Heart right ventricle (tissue), 16 donors: ENCODE results near the gene PICALM. TPM values are rescaled to one million over a fixed set of nuclear protein-coding genes. Genes with fewer than 3 reads are reported as not detected.

ENCODE experiments used
- ATAC-seq, 8 donors: fragments of 200-7000 bp; cut with Tn5 transposase; one replicate each; pipeline ENCODE4 v1.9.1; 2020; ENCODE audit warnings: mild to moderate bottlenecking in 8 of 8, moderate library complexity in 8 of 8, moderate number of reproducible peaks in 1 of 8
- DNase-seq, 2 donors: peaks; one replicate each; pipeline ENCODE4 v3.0.0-alpha.2; 2020
- H3K27ac ChIP-seq, 10 donors: fragments of 200-600 bp; sonication (generic) in 2 of 10; one replicate each; pipeline versions ENCODE4 v1.5.0 to v1.8.0; 2020 to 2022; ENCODE audit warnings: mild to moderate bottlenecking in 3 of 10
- H3K27me3 ChIP-seq, 7 donors: fragments of 200-600 bp; one replicate each; pipeline ENCODE4 v1.8.0; 2021 to 2022; ENCODE audit warnings: mild to moderate bottlenecking in 2 of 7
- H3K36me3 ChIP-seq, 9 donors: fragments of 200-600 bp; sonication (generic) in 1 of 9; one replicate each; pipeline versions ENCODE4 v1.5.0 to v1.8.0; 2020 to 2022; ENCODE audit warnings: mild to moderate bottlenecking in 2 of 9
- H3K4me1 ChIP-seq, 9 donors: fragments of 200-600 bp; sonication (generic) in 1 of 9; one replicate each; pipeline versions ENCODE4 v1.5.0 to v1.8.0; 2020 to 2022; ENCODE audit warnings: mild to moderate bottlenecking in 4 of 9
- H3K4me3 ChIP-seq, 10 donors: fragments of 200-600 bp; sonication (generic) in 2 of 10; one replicate each; pipeline versions ENCODE4 v1.5.0 to v1.8.0; 2020 to 2022; ENCODE audit warnings: mild to moderate bottlenecking in 7 of 10, moderate library complexity in 2 of 10
- H3K9me3 ChIP-seq, 11 donors: fragments of 200-600 bp in 10 of 11; sonication (generic) in 2 of 11; one replicate each; pipeline versions ENCODE4 v1.5.0 to v1.8.0; 2013 to 2022; ENCODE audit warnings: mild to moderate bottlenecking in 2 of 11, control low read depth in 1 of 11, moderate library complexity in 1 of 11
- WGBS, 2 donors: extraction: QIAGEN DNeasy Blood & Tissue Kit; methylation state at CpG; one replicate each; pipeline ENCODE4 v1.1.7; 2013; ENCODE audit warnings: inconsistent platforms in 1 of 2; 5-methylcytosine and 5-hydroxymethylcytosine counted together
- intact Hi-C, 10 donors: fragments of 100-400 bp; cut with DNase I; formaldehyde crosslinking; loops; one replicate each; pipeline versions ENCODE4 v1.11.1 to v1.14.2; 2022
- polyA plus RNA-seq, 2 donors: library from polyadenylated mRNA; stranded (reverse); fragments of 200-250 nt; gene quantifications; one replicate each; pipeline ENCODE4 v1.2.3, GENCODE V29; 2013
- total RNA-seq, 10 donors: library from RNA; stranded (reverse); fragmentation: NEBNext Ultra II Directional in 3 of 10; extraction: Animal tissue kit (Norgen Biotek cat#: 25700) in 3 of 10; gene quantifications; one replicate each; pipeline versions ENCODE4 v1.2.1 to v1.2.4, GENCODE V29; 2021 to 2023
- TF ChIP-seq, protein P1 (sequence below), 9 donors: fragments of 200-600 bp; sonication (generic) in 2 of 9; IDR thresholded peaks; one replicate each; pipeline versions ENCODE4 v1.5.0 to v1.8.0; 2021 to 2022; ENCODE audit warnings: antibody characterized with exemption in 9 of 9, mild to moderate bottlenecking in 5 of 9, moderate library complexity in 1 of 9
- donor health status: Arrhythmogenic right ventricular cardiomyopathy.
- donor health status: ischemic (EF 13 %, LVEDD 7.1; RV severe dilation, severe dysfunction).
- donor health status: healthy with polysubstance abuse.
- donor health status: DM: no; HTN: yes; CAD: no.
- donor health status: DM: no; HTN: no; CAD: no.
- donor health status: ischemic (EF 25% LVEDD 6.9; RV normal size, moderate dysfunction).
- donor health status: ischemic (EF 25% LVEDD 5.7; RV mildly dilated, moderate dysfunction).
- donor health status: healthy.
- donor health status: DM: yes; HTN: yes; CAD: no.
- donor health status: Ischemic cardiomyopathy.
- donor health status: ischemic (EF 35%, LVEDD 5.7; RV mildly dilated, moderate dysfunction).
- donor health status: nonischemic (EF 11% LVEDD 7.7; RV severe dilation, severe dysfunction).
- donor health status: DM: yes; HTN: yes; CAD: no.
- donor health status: PGD.
- donor health status: ischemic (EF 29% LVEDD 5.4; RV normal size, mild dysfunction).
- donor health status: nonischemic (EF 23%, LVEDD 6.1; RV moderate dilation, normal function).

Gene PICALM
- total and polyA plus RNA-seq, 12 donors: 40.7 to 206 (median 161) TPM

DNA sequence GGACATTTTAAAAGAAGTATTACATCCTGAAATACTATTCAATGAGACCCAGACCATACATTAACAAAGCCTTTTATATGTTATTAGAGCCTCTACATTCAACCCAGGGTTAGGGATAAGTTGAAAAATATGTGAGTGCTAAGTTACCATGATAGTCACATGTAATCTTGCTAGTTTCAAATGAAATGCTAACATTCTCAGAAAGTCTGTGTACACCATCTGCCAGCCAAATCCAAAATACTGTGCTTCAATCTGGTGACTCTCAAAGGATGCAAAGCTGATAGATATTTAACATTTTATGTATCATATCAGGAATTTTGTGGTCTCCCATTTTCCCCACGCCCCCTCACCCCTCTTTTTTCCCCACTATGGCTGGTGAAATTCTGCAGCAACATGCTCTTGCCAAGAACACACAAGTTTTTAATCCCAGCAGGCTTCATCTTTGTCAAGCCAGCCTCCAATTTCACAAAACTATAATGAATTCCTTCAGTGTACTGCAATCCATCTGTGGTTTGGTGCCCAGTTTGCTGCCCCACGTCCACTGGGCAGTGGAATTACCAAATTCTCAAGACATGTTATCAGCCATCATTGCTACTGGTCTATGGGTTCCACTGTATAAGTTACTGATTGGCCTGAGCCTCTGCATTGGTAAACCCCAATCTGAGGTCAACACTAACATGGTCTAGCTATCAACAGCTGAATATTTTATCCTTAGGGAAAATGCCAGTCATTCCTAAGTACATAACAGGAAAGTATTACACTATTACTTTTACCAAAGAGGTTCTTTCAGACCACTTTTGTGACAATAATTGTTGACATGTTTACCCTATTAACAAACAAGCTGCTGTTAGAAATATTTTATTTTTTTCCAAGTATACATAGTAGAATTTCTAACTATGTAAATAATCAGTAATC lies 1.5 kb upstream of the PICALM start:
- 67 to 77% methylated on average over 2 of the region's 2 CpGs for whole genome bisulfite sequencing, 2 donors
- H3K27me3 ChIP-seq: no peaks in the 10 kb centered on the region
- H3K9me3 ChIP-seq: no peaks in the 10 kb centered on the region
- H3K36me3 ChIP-seq: no peaks in the 10 kb centered on the region
- no peak for DNase-seq
- no peak for ATAC-seq
- H3K27ac ChIP-seq: peak overlapping the region; percentile 60 to 99 (median 98)
- H3K4me1 ChIP-seq: peaks cover 2 to 30% (median 20%) of the 10 kb centered on the region in 9 donors
- peak overlapping the region in 2 of 10 donors; percentile 92 to 95 for H3K4me3 ChIP-seq
- intact Hi-C loops: no loop called here
- TF ChIP-seq, protein P1, sequence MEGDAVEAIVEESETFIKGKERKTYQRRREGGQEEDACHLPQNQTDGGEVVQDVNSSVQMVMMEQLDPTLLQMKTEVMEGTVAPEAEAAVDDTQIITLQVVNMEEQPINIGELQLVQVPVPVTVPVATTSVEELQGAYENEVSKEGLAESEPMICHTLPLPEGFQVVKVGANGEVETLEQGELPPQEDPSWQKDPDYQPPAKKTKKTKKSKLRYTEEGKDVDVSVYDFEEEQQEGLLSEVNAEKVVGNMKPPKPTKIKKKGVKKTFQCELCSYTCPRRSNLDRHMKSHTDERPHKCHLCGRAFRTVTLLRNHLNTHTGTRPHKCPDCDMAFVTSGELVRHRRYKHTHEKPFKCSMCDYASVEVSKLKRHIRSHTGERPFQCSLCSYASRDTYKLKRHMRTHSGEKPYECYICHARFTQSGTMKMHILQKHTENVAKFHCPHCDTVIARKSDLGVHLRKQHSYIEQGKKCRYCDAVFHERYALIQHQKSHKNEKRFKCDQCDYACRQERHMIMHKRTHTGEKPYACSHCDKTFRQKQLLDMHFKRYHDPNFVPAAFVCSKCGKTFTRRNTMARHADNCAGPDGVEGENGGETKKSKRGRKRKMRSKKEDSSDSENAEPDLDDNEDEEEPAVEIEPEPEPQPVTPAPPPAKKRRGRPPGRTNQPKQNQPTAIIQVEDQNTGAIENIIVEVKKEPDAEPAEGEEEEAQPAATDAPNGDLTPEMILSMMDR (IDR thresholded peaks at IDR 0.05): no peak

DNA sequence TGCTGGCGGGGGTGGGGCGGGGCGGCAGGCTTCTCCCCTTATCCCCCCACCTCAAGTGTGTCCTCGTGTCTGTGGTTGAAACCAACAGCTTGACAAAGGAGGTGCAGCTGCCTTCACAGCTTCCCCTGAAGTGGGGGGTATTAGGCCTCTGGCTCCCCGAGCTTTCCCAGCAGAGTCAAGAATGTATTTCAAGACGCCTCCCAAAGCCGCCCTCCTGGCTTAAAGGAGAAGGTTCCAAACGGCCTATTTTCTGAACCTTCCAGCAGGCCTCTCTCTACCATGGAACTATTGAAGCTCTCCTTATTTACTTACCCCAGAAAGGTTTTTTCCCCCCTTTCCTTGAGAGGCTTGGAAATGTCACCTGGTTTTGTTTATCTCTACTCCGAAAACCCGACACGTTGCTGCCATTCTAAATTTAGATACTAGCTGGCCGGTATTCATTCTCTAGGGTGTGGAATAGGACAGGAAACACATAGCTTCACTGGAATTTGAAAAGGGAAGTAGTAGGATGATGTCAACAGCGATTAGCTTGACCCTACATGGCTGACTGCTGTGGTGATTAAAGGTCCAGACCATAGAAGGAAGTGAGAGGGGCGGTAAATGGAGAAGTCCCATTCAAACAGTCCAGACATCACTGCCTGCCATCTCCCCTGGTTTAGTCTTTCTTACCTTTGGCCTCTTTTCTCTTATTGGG lies 671 bp upstream of the PICALM start:
- WGBS, 2 donors: 2 to 3% methylated on average over 11 to 14 of the region's 14 CpGs
- intact Hi-C loops: loop anchor here in 6 of 10 donors (1.0 to 10.0 kb wide), 8 partner anchors 29 to 215 kb away; partner anchors contain the start of gene CCDC83 (in 1 of the 6)
- no peaks in the 10 kb centered on the region for H3K9me3 ChIP-seq
- H3K36me3 ChIP-seq: no peaks in the 10 kb centered on the region
- peak in 1 of 2 donors; percentile 76 for DNase-seq
- TF ChIP-seq, protein P1 (IDR thresholded peaks at IDR 0.05): no peak
- peak overlapping the region in 9 of 10 donors; percentile 29 to 95 (median 87) for H3K4me3 ChIP-seq
- H3K4me1 ChIP-seq: peaks cover 2 to 39% (median 28%) of the 10 kb centered on the region in 9 donors
- no peaks in the 10 kb centered on the region for H3K27me3 ChIP-seq
- peak overlapping the region; percentile 96 to 99 (median 98) for H3K27ac ChIP-seq
- peak; percentile 71 to 81 (median 76) for ATAC-seq

DNA sequence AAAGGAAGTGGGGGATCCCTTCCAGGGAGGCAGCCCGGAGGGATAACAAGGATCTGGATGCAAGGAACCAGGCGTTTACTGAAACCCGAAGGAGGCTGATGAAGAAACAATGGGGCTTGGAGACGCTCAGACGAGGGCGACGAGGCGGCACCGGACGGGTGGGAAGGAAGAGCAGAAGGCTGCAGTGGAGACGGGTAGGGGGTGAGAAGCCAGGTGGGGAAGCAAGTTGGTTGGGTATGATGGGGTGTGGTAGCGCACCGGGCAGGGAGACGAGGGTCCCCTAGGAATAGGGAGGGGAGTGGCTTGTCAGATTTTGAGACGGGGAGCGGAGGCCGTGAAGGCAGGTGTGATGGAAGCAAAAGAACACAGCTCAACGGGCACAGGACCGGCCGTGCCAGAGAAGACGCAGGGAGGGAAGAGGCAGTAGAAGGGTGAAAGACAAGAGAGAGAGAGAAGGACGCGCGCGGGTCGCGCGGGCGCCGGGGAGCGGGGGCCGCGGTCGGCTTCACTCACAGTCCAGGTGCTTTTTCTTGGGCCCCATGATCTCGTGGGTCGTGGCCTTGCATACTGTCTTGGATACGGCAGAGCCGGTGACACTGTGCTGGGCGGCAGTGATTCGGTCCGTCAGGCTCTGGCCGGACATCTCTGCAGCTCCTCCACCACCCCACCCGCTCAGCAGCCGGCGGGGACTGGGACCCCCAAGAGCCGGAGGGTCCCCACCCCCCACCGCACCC lies 579 bp downstream of the PICALM start:
- peaks cover 2 to 51% (median 41%) of the 10 kb centered on the region in 9 donors for H3K4me1 ChIP-seq
- TF ChIP-seq, protein P1 (IDR thresholded peaks at IDR 0.05): no peak
- peak overlapping the region; percentile 77 to 99 (median 92) for H3K4me3 ChIP-seq
- no peaks in the 10 kb centered on the region for H3K9me3 ChIP-seq
- no peaks in the 10 kb centered on the region for H3K36me3 ChIP-seq
- no peaks in the 10 kb centered on the region for H3K27me3 ChIP-seq
- intact Hi-C loops: loop anchor here in 6 of 10 donors (2.0 to 10.0 kb wide), 6 partner anchors 28 to 214 kb away; partner anchors contain the start of gene CCDC83 (in 1 of the 6)
- DNase-seq: peak; percentile 33 to 39
- ATAC-seq: peak in 7 of 8 donors; percentile 0 to 22 (median 1)
- peak overlapping the region; percentile 92 to 99 (median 98) for H3K27ac ChIP-seq
- 0 to 1% methylated on average over 38 to 47 of the region's 47 CpGs for WGBS, 2 donors

DNA sequence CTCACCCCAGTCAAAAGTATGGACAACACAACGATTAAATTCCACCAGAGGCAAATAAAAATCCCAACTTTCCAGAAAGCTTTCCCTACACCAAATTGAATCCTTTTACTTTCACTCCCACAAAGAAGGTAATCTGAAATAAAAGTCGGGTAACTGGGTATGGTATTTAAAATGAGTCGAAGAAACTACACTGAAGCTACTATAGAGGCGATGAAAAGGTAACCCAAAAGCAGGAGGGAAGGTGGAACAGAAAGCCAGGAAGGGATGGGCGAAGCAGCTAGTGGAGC lies 1.1 kb downstream of the PICALM start:
- WGBS, 2 donors: 0% methylated on average over 5 of the region's 5 CpGs
- intact Hi-C loops: loop anchor here in 7 of 10 donors (2.0 to 10.0 kb wide), 7 partner anchors 25 to 213 kb away; partner anchors contain the start of gene CCDC83 (in 1 of the 7)
- Histone ChIP-seq H3K9me3 (no peaks in the 10 kb centered on the region), H3K4me3 (peak overlapping the region; percentile 77 to 99 (median 92)), H3K4me1 (peaks cover 2 to 56% (median 46%) of the 10 kb centered on the region in 9 donors), H3K27ac (peak overlapping the region; percentile 92 to 99 (median 98)), H3K27me3 (no peaks in the 10 kb centered on the region), H3K36me3 (no peaks in the 10 kb centered on the region)
- ATAC-seq (no peak), DNase-seq (no peak)
- TF ChIP-seq, protein P1 (IDR thresholded peaks at IDR 0.05): no peak
